ENCODE data around the gene DDR1.
A peak's percentile ranks its signal among the peaks of the same experiment; 100 is the strongest.
"Not testable (repeated sequence)": the region's sequence is repeated elsewhere in the genome, so short reads cannot be mapped to it uniquely, and the experiment has no call there.

DDR1 gene

DNA sequence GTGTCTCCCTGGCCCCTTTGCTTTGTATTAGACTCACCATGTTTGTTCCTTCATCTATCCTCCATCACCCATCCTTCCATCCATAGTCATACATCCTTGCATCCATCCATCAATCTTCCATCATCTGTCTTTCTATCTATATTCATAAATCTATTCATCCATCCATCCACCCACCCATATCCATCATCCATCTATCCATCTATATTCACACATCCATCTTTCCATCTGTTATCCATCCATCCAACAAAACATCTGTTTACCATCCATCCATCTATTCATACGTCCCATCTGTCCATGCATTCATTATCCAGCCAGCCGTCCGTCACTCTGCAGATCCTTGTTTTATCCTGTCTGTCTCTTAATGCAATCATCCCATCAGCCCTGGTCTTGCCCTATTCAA lies 10.6 kb downstream of the DDR1 start:
- DNase-seq: no peak

DNA sequence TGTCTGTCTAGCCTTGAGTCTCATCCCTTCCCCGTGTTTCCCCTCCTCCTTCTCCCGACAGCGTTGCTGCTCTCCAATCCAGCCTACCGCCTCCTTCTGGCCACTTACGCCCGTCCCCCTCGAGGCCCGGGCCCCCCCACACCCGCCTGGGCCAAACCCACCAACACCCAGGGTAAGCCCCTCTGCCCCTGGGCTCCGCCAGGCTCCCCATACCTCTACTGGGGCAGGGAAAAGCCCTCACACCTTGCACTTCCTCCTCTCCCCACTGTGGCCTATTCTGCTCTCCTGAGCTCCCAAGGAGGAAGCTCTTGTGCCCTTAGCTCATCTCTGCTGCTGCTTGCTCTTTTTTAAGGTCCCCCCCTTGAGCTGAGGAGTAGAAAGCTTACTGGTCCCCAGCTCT lies 11.0 kb downstream of the DDR1 start:
- DNase-seq: no peak

DNA sequence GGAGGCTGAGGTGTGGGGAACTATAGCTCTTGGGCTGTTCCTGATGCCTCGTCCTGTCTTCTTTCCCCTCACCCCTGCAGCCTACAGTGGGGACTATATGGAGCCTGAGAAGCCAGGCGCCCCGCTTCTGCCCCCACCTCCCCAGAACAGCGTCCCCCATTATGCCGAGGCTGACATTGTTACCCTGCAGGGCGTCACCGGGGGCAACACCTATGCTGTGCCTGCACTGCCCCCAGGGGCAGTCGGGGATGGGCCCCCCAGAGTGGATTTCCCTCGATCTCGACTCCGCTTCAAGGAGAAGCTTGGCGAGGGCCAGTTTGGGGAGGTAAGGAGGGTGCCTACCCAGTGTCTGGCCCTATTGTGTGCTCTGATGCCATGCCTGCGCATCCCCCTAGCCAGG lies 12.2 kb downstream of the DDR1 start:
- no peak for DNase-seq

DNA sequence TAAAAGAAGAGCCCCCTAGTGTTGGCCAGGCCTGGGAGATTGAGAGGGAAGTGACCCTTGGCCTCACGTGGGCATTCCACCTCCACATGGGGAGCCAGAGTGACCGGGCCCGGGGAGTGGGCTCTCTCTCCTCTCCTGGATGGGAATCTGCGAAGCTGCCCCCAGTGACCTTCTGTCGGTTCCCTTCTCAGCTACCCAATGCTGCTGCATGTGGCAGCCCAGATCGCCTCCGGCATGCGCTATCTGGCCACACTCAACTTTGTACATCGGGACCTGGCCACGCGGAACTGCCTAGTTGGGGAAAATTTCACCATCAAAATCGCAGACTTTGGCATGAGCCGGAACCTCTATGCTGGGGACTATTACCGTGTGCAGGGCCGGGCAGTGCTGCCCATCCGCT lies 13.6 kb downstream of the DDR1 start:
- no peak for DNase-seq

DNA sequence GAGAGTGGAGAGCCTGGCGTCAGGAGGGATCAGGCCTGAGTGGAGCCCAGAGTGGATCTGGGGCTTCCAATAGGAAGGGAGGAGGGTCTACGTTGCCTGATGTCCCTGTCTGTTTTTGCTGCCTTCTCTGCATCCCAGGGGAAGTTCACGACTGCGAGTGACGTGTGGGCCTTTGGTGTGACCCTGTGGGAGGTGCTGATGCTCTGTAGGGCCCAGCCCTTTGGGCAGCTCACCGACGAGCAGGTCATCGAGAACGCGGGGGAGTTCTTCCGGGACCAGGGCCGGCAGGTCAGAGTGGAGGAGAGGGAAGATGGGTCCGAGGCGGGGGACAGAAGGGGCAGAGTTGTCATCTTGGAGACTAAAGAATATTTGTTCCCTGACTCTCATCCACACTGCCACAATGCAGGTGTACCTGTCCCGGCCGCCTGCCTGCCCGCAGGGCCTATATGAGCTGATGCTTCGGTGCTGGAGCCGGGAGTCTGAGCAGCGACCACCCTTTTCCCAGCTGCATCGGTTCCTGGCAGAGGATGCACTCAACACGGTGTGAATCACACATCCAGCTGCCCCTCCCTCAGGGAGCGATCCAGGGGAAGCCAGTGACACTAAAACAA lies 14.5 kb downstream of the DDR1 start:
- DNase-seq: no peak

DNA sequence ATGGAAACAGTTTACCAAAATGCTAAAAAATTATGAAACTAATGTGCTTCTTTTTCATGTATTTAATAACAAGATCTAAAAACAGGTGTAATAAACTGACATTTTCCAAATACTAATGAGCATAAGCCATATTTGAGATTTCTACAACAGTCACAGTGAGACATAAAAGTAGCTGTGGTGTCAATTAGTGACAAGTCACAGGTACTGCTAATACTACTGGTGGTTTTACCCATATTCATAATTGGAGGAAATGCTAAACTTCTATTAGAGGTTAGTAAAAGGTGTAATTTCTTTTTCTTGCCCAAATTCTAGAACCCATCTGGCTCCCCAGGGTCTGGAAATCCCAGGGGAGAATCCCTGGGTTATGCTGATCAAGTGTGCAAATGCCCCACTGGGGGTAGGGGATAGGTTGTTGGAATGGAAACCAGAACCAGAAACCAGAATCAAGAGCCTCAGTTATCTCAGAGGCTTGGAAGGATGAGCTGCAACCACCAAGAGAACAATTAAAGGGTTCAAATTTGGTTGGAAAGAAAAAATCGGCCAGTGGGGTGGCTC lies 16.6 kb downstream of the DDR1 start:
- no peak for DNase-seq

DNA sequence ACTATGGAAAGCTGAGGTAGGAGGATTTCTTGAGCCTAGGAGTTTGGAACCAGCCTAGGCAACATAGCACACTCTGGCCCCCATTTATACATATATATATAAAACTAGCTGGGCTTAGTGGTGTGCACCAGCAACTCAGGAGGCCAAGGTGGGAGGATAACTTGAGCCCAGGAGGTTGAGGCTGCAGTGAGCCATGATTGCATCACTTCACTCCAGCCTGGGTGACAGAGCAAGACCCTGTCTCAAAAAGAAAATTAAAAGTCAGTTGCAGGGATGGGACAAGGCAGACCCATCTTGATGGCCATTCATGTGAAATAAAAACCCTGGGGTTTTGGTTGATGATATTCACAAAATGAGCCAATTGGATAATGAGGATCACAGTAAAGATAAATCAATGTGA lies 17.1 kb downstream of the DDR1 start:
- DNase-seq: no peak

DNA sequence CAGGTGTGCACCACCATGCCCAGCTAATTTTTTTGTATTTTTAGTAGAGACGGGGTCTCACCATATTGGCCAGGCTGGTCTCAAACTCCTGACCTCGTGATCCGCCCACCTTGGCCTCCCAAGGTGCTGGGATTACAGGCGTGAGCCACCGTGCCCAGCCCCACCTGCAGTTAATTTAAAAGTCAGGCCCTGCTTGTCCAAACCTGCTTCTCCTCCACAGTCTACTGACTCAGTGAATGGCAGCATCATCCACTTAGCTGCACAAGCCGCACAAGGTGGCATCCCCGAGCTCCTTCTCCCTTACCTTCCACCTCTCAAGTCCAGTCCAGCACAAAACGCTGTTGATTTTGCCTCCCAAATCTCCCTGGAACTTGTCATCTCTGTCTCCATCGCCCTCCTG lies 17.9 kb downstream of the DDR1 start:
- not testable (repeated sequence) for DNase-seq

DNA sequence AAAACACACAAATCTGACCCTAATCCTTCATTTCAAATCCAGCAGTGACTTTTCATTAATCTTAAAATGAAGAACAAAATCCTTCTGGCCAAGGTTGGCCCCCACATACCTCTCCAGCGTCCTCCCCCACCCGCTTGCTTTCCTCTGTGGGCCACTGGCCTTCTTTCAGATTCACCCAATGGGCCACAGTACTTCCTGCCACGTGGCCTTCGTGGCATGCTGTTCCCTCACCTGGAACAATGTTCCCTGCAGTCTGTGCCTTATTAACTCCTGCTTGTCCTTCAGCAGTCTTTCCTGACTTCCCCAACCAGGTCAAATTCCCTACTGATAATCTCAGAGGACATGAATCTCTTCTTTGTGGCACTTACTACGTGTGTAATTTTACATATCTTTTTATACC lies 18.4 kb downstream of the DDR1 start:
- DNase-seq: no peak

DNA sequence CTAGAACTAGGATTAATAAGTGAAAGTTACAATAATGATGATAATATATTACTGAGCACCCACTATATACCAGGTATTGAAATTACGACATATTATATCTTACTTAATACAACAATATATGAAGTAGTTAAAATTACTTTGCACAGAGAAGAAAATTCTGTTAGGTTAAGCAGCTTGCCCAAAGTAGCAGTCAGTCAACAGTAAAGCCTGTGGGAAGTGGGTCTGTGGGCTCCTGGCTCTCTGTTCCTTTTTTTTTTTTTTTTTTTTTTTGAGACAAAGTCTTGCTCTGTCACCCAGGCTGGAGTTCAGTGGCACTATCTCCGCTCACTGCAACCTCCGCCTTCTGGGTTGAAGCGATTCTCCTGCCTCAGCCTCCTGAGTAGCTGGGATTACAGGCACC lies 18.9 kb downstream of the DDR1 start:
- no peak for DNase-seq

DNA sequence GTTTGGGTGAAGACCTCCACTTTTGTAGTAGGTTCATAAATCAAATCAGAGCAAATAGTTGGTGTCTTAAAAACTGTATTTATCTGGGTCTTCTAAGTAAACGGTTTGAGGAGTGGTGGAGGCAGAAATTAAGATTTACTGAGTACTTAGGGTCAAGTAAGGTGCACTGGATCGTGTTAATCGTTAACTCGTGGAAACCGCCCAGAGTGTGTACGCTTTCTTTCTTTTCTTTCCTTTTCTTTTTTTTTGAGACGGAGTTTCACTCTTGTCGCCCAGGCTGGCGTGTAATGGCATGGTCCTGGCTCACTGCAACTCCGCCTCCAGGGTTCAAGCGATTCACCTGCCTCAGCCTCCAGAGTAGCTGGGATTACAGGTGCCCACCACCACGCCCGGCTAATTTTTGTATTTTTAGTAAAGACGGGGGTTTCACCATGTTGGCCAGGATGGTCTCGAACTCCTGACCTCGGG lies 23.0 kb downstream of the DDR1 start:
- not testable (repeated sequence) for DNase-seq

DNA sequence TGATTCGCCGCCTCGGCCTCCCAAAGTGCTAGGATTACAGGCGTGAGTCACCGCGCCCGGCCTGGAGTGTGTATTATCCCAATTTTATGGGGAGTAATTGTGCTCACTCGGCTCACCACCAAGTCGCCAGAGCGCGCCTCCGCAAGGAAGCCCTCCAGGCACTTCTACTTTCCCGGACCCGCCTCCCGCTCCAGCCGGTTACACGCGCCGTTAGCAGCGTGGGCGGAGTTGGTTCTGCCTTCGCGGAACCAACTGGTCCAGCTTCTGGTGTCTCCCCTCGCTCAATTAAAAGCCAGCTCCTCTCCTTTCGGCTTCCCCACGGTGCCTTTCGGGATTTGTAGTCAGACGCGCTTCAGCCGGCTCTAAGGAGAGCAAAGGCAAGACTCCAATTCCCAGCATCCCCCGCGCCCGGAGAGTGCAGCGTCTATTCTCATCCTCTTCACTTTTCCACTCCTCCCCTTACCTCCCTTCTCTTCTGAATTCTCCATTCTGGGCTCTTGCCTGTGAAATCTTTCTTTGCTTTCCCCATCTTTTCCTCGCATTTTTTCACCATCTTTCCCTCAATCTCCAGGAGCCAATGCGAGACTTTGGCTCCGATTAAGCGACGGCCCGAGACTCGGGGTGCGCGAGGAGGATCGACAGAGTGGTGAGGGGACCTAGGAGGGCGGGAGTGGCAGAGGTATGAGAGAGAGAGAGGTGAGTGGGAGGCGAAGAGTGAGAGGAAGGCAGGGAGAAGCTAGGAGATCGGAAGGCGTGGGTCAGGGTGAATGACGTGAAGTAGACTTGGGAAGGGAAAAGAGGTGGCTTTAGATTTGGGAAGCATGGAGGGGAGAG lies 23.7 kb downstream of the DDR1 start, which contains the start of gene GTF2H4:
TSS of gene GTF2H4 (plus strand) at position 450 of the 834 bp plus-strand sequence.
- peak; percentile 77 for DNase-seq

DNA sequence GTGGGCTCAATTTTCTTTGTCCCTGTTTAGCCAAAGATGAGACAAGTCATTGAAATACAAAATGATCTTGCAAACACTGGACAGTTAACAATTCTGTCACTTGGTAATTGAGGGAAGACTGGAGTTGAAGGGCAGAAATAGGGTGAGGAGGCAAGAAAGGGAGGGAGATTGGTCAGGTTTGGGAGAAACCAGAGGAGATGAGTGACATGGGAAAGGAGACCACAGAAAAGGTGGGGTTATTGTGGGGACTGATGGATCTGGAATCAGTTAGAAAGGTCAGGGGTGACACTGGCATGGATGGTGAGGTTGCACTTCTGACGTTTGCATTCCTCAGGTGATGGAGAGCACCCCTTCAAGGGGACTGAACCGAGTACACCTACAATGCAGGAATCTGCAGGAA lies 24.4 kb downstream of the DDR1 start:
- no peak for DNase-seq

DNA sequence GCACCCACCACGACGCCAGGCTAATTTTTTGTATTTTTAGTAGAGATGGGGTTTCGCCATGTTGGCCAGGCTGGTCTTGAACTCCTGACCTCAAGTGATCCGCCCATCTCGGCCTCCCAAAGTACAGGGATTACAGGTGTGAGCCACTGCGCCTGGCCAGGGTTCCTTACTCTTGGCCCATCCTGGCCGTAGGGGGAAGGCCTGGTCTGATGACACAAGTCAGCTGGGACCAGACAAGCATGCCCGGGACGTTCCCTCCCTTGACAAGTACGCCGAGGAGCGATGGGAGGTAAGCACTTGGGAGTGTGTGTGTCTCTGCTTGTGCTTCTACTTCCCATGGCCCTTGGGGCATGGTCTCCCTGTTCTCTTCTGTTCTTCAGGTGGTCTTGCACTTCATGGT lies 26.2 kb downstream of the DDR1 start:
- DNase-seq: not testable (repeated sequence)

DNA sequence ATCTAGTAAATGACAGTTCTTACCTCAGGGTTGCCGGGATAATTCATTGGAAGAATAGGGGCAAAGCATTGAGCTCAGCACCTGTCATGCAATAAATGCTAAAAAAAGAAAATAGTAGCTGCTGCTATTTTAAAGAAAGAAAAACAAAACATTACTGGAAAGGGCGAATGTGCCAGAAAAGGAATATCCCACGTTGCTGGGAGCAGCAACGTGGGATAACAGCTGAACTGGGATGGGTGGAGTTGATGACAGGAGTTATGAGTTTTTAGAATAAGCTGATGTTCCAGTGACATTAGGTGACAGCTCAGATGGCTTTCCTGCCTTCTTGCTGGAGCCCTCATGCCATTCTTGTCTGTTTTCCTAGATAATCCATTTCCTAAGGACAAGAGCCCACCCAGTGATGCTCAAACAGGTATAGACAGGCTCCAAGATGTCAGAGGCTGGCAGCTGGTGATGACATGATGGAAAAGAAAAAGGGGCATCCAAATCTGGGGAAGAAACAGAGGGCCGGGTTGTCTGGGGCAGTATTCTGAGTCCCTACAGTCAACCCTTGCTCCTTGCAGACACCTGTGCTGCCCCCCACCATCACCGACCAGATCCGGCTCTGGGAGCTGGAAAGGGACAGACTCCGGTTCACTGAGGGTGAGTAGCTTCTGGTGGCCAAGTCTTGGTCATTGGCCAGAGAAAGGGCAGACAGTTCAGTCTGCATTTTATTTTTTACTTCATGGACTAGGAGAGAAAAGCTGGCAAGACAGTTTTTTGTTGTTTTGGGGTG lies 28.6 kb downstream of the DDR1 start:
- no peak for DNase-seq

DNA sequence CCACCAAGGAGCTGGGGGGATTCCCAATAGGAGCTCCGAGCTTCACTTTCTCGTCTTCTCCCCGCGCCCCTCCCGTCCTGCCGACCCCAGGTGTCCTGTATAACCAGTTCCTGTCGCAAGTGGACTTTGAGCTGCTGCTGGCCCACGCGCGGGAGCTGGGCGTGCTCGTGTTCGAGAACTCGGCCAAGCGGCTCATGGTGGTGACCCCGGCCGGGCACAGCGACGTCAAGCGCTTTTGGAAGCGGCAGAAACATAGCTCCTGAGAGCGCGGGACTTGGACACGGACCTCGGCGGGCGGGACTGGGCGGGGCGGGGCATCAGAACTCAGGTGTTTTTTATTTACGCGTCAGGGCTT lies 29.4 kb downstream of the DDR1 start:
- DNase-seq: no peak

DNA sequence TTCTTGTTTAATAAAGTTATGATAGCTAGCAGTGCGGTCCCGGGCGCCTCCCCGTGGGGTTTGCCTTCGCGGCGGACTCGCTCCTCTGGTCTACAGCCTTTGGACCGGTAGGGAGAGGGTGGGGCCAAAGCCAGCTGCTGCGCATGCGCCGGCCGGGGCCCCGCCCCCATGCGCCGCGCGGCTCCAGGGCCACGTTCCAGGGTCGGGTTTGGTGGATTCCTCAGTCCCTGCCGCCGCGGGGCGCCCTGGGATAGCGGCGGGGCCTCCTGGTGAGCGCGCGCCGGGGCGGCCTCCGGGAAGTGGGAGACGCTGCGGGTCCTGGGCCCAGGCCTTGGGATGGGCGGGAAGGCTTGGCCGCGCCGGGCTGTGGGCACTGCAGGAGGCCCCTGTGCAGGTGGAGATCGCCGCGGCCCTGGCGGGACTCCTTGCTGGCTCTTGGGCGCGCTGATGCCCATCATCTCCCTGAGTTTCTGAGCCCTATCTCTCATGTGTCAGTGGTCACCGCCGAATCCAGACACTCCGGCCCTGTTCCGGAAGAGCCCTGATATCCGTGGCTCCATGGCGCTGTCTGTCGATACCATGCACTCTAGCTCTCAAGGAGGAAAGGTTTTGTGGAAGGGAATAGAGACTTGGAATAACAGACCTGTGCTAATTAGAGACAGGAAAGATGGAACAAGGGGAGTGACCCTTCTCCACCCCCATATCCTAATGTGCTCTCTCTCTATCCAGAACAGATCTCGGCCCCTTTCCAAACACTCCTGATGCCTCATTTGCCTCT lies 29.9 kb downstream of the DDR1 start, which contains the start of gene VARS2:
TSS of gene VARS2 (plus strand) at position 163 of the 778 bp plus-strand sequence. CDS start at position 762, 599 bp downstream.
- no peak for DNase-seq

DNA sequence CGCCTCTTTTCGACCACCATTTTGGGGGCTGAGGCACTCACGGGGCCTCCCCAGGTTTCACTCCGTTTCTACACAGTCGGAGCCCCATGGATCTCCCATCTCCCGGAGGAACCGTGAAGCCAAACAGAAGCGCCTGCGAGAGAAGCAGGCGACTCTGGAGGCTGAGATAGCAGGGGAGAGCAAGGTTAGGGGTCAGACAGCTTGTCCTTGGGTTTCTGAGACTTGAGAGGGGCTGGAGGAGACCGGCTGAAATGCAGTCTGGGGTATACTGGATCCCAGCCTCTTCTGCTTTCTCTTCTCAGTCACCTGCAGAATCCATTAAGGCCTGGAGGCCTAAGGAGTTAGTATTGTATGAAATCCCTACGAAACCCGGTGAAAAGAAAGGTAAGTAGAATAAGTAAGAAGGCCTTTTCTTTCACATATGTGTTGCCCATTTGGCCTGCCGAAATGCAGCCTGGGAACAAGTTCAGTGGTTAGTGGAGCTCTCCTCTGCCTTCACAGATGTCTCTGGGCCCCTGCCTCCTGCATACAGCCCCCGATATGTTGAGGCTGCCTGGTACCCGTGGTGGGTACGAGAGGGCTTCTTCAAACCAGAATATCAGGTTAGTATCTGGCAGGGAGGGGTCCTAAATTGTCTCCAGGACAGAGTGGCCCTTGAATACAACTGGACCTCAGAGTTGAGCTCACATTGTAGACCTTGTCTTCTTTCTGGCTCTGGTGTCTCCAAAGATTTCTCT lies 30.7 kb downstream of the DDR1 start:
- DNase-seq: no peak

DNA sequence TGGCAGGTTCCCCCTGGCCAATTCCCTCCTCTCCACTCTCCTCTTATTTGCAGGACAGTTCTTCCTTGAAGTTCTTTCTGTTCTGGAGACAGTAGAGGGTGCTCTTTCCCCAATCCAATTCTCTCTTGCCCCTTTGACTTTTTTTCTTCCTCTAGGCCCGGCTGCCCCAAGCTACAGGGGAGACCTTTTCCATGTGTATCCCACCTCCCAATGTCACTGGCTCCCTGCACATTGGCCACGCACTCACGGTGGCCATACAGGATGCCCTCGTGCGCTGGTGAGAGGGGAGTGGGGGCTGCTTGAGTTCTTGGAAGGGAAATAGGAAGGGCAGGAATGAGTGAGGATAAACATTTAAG lies 31.2 kb downstream of the DDR1 start:
- no peak for DNase-seq

DNA sequence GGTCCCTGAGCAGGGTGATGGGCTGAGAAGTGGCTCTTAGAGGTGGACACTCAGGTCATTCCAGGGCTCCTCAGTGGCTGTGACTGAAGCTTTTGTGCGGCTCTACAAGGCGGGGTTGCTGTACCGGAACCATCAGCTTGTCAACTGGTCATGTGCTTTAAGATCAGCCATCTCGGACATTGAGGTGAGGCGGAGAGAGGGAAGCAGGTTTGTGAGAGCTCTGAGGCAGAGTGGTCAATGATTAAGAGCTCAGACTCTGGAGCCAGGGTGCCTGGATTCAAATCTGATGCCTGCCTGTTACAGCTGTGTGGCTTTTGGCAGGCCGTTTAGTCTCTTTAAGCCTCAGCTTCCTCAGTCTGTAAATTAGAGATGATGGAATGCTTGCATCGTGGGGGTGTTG lies 32.7 kb downstream of the DDR1 start:
- DNase-seq: no peak

DNA sequence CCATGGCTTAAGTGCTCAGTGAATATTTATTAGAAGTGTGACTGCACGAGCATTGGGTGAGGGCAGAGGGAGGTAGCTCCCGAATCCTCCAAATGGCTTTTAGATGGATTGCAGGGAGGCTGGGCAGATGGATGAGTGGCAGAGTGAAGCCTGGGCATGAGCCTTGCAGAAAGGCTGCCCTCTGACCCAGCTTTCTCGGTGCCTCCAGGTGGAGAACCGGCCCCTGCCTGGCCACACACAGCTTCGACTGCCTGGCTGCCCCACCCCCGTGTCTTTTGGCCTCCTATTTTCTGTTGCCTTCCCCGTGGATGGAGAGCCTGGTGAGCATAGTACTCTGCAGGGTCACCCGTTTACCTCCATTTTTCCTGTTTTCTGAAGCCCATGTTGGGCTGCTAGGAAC lies 33.2 kb downstream of the DDR1 start:
- no peak for DNase-seq

DNA sequence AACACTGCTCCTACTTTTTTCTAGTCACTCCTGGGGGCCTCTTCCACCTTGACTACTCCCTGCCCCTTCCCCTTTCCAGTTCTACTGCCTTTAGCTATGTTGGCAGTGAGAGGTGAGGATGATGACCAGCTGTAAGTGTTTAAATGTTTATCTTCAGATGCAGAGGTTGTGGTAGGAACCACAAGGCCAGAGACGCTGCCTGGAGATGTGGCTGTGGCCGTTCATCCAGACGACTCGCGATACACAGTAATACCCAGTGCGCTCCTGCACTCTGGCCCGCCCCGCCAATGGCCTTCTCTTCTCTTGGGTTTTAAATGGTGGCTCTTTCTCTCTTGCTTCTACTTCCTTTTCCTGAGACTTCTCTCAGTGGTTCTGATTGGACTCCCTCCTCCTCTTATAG lies 34.4 kb downstream of the DDR1 start:
- DNase-seq: no peak
